ENCODE measurements around the gene PSMD8.
"Not testable (repeated sequence)": the region's sequence is repeated elsewhere in the genome, so short reads cannot be mapped to it uniquely, and the experiment has no call there.

PSMD8 gene

GRCh38 chr19:38374332-38375097, at the start of gene PSMD8:
PSMD8 (plus strand) TSS chr19:38374571; CDS start chr19:38374602, 31 bp downstream.
- peak; percentile 87 for DNase-seq (ENCODE audit: low read depth, low spot score)
- H3K27ac ChIP-seq = peak within 1 kb of the TSS; percentile 77

DNA sequence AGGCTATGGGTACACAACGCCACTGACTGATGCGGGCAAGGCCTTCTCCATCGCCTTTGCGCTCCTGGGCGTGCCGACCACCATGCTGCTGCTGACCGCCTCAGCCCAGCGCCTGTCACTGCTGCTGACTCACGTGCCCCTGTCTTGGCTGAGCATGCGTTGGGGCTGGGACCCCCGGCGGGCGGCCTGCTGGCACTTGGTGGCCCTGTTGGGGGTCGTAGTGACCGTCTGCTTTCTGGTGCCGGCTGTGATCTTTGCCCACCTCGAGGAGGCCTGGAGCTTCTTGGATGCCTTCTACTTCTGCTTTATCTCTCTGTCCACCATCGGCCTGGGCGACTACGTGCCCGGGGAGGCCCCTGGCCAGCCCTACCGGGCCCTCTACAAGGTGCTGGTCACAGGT, 47.8 kb upstream of the PSMD8 start:
- DNase-seq (ENCODE audit: low read depth, low spot score) = no peak
- H3K27ac ChIP-seq = no peak overlapping the region

- DNase-seq (ENCODE audit: low read depth, low spot score) = no peak
- H3K27ac ChIP-seq = no peak overlapping the region
Measured at GRCh38 chr19:38329651-38330050, 44.7 kb upstream of the PSMD8 start.

GRCh38 chr19:38331728-38332127, 42.6 kb upstream of the PSMD8 start:
- DNase-seq (ENCODE audit: low read depth, low spot score) = no peak
- no peak overlapping the region for H3K27ac ChIP-seq

- no peak overlapping the region for H3K27ac ChIP-seq
- no peak for DNase-seq (ENCODE audit: low read depth, low spot score)
Measured at GRCh38 chr19:38333245-38333644, 41.1 kb upstream of the PSMD8 start.

- H3K27ac ChIP-seq = peak overlapping the region; percentile 89
- peak; percentile 88 for DNase-seq (ENCODE audit: low read depth, low spot score)
Measured at GRCh38 chr19:38335949-38336637, 38.3 kb upstream of the PSMD8 start.

- peak overlapping the region; percentile 89 for H3K27ac ChIP-seq
- DNase-seq (ENCODE audit: low read depth, low spot score) = peak; percentile 89
Measured at GRCh38 chr19:38336638-38337359, 37.6 kb upstream of the PSMD8 start.

DNA sequence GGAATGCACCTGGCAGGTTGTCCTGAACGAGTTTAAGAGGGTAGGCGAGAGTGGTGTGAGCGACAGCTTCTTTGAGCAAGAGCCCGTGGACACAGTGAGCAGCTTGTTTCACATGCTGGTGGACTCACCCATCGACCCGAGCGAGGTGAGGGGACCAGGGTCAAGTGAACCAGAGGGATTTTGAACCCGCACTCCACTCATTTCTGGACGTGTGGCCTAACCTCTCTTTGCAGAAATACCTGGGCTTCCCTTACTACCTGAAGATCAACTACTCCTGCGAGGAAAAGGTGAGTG, 37.1 kb upstream of the PSMD8 start:
- no peak for DNase-seq (ENCODE audit: low read depth, low spot score)
- no peak overlapping the region for H3K27ac ChIP-seq

GRCh38 chr19:38339011-38339410, 35.4 kb upstream of the PSMD8 start:
- not testable (repeated sequence) for DNase-seq (ENCODE audit: low read depth, low spot score); H3K27ac ChIP-seq

DNA sequence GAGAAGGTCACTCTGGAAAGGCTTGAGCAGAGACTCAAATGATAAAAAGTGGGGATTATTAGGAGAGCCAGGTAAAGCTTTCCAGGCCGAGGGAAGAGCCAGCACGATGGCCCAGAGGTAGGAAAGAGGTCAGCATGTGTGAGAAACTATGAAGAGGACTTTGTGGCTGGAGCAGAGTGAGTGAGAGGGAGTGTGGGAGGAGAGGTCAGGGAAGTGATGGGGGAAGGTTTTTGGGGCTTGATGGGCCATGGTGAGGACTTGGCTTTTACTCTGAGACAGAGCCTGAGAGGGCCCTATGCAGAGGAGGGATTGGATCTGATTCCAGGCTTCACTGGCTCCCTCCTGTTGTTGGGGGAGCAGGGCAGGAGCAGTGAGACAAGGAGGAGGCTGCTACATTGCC, 33.4 kb upstream of the PSMD8 start:
- no peak overlapping the region for H3K27ac ChIP-seq
- no peak for DNase-seq (ENCODE audit: low read depth, low spot score)

- H3K27ac ChIP-seq = no peak overlapping the region
- DNase-seq (ENCODE audit: low read depth, low spot score) = no peak
Measured at GRCh38 chr19:38346837-38347236, 27.5 kb upstream of the PSMD8 start.

GRCh38 chr19:38350883-38351282, 23.5 kb upstream of the PSMD8 start:
- DNase-seq (ENCODE audit: low read depth, low spot score) = no peak
- H3K27ac ChIP-seq = no peak overlapping the region

GRCh38 chr19:38351865-38352395, 22.4 kb upstream of the PSMD8 start:
- DNase-seq (ENCODE audit: low read depth, low spot score) = no peak
- H3K27ac ChIP-seq = no peak overlapping the region

DNA sequence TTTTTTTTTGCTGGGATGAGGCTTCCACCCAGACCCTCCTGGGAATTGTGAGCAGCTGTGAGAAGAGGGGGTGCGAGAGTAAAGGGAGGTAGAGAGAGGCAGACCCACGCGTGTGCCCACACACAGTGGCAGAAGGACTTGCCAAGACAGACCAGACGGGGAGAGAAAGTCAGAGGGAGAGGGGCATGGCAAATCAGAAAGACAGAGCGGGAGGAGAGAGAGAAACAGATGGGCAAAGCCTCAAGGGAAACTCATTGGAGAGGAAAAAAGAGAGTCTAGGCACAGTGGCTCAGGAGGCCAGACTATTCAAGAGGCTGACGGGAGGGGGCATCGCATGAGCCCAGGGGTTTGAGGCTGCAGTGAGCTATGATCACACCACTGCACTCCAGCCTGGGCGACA, 21.8 kb upstream of the PSMD8 start:
- DNase-seq (ENCODE audit: low read depth, low spot score) = no peak
- no peak overlapping the region for H3K27ac ChIP-seq

GRCh38 chr19:38355728-38356725, 18.3 kb upstream of the PSMD8 start:
- no peak for DNase-seq (ENCODE audit: low read depth, low spot score)
- no peak overlapping the region for H3K27ac ChIP-seq

DNA sequence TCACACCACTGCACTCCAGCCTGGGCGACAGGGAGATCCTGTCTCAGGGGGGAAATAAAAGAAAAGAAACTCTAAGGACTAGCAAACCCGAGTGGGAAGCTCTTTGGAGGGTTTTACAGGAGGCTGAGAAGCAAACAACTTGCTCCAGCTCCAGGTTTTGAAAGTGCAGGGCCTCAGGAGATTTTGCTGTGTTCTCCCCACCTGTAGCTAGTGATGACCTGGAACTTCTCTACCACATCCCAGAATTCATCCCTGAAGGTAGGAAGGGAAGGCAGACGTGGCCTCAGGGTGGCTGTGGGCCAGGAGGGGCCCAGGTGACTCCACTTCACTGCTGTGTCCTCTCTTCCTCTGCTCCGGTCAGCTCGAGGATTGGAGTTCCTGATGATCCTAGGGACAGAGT, 16.3 kb upstream of the PSMD8 start:
- no peak for DNase-seq (ENCODE audit: low read depth, low spot score)

GRCh38 chr19:38359242-38360021, 14.9 kb upstream of the PSMD8 start:
- DNase-seq (ENCODE audit: low read depth, low spot score) = no peak
- no peak overlapping the region for H3K27ac ChIP-seq

More for the DNA sequence above, 16.3 kb upstream of the PSMD8 start:
- H3K27ac ChIP-seq = no peak overlapping the region

DNA sequence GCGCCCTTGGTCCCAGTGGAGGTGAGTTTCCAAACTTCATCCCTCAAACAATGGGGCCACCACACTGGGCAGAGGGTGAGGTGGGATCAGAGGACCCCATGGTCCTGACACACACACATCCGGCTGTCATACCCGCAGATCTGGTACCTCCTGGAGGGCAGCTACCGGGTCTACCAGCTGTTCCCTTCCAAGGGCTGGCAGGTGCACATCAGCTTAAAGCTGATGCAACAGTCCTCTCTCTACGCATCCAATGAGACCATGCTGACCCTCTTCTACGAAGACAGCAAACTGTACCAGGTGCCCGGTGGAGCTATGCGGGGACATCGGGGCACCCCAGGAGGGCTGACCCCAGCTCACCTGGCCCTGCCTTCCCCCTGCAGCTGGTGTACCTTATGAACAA, 14.0 kb upstream of the PSMD8 start:
- DNase-seq (ENCODE audit: low read depth, low spot score) = no peak
- H3K27ac ChIP-seq = no peak overlapping the region

Measured in epithelial cell of prostate (primary cell).